Esophagus muscularis mucosa (tissue), 4 donors: ENCODE data around the gene TRIM7.
"Not testable (repeated sequence)": the region's sequence is repeated elsewhere in the genome, so short reads cannot be mapped to it uniquely, and the experiment has no call there.

Source experiments
- EP300 ChIP-seq: sonication (generic); formaldehyde crosslinking; IDR thresholded peaks from one replicate; pipeline ENCODE4 v1.6.1; 2017; ENCODE audit warnings: antibody characterized with exemption
- POLR2A ChIP-seq: fragments of 450-650 bp; IDR thresholded peaks from one replicate; pipeline ENCODE4 v1.6.1; 2017; ENCODE audit warnings: antibody characterized with exemption, moderate library complexity, mild to moderate bottlenecking, low read depth
- POLR2AphosphoS5 ChIP-seq, 2 donors: sonication (generic); formaldehyde crosslinking; IDR thresholded peaks; one replicate each; pipeline ENCODE4 v1.6.1; 2017; ENCODE audit warnings: antibody characterized with exemption in 2 of 2
- TF ChIP-seq, protein P1 (sequence below), 3 experiments: fragments of 200-600 bp in 2 of 3; fragments of 450-650 bp in 1 of 3; sonication (generic) in 2 of 3; IDR thresholded peaks; one replicate each; pipeline ENCODE4 v1.5.1; 2017 to 2019; ENCODE audit warnings: antibody characterized with exemption in 3 of 3, mild to moderate bottlenecking in 2 of 3, moderate library complexity in 1 of 3

GRCh38 chr5:181209006-181209405 is 4.0 kb upstream of the TRIM7 start:
- TF ChIP-seq, protein P1, sequence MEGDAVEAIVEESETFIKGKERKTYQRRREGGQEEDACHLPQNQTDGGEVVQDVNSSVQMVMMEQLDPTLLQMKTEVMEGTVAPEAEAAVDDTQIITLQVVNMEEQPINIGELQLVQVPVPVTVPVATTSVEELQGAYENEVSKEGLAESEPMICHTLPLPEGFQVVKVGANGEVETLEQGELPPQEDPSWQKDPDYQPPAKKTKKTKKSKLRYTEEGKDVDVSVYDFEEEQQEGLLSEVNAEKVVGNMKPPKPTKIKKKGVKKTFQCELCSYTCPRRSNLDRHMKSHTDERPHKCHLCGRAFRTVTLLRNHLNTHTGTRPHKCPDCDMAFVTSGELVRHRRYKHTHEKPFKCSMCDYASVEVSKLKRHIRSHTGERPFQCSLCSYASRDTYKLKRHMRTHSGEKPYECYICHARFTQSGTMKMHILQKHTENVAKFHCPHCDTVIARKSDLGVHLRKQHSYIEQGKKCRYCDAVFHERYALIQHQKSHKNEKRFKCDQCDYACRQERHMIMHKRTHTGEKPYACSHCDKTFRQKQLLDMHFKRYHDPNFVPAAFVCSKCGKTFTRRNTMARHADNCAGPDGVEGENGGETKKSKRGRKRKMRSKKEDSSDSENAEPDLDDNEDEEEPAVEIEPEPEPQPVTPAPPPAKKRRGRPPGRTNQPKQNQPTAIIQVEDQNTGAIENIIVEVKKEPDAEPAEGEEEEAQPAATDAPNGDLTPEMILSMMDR (IDR thresholded peaks at IDR 0.05), result not testable (repeated sequence)
- TF ChIP-seq POLR2A; POLR2AphosphoS5 (IDR thresholded peaks at IDR 0.05); EP300: not testable (repeated sequence)
